Glomerular endothelial cell (primary cell): ENCODE results near the gene CAMTA2. TPM values are rescaled to one million over a fixed set of nuclear protein-coding genes. Genes with fewer than 3 reads are reported as not detected.

ENCODE experiments used
- DNase-seq: peaks from one replicate; pipeline ENCODE4 v3.0.0-alpha.2; 2011; ENCODE audit warnings: low read depth, low spot score; ENCODE audit errors: extremely low read depth
- total RNA-seq: library from RNA; depleted of rRNA; stranded (reverse); fragments of >200 nt; gene quantifications from 2 replicates; pipeline ENCODE4 v1.2.3, GENCODE V29; 2015

The CAMTA2 gene
- total RNA-seq, 1 donor from 2014 or later: 35.1 TPM

DNA sequence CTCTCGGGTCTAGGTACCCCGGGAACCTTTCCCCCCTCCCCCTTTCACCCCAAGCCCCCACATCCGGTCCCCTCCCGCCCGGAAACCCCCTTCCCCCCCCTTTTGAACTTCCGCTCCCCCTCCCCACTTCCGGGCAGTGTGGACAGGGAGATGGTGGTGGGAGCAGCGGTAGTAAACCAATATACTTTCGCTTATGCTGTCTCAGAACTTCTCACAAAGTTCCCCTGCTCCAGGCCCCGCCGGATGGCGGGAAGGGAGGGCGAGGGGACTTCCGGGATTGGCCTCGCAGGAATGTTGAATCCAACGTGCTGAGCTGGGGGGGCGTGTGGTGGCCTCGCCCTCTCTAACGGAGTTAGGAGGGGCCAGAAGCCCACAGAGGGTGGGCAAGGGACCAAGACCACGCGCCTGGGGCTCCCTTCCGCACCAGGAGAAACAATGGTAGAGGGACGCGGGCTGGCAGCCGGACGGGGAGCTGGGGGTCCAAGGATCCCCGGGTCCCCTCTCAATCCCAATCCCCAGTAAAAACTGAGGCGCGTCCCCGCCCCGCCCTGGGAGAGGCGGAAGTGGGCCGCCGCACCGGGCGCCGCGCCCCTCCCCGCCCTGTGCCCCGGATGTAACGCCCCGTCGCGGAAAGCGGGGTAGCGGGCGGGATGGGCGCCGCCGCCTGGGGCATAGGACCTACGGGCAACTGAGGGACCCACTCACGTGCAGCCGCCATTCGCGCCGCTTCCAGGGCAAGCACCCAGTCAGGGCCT, 39.9 kb downstream of the CAMTA2 start:
- DNase-seq: no peak

- no peak for DNase-seq
Measured at GRCh38 chr17:4947010-4947410, 40.5 kb downstream of the CAMTA2 start.

DNA sequence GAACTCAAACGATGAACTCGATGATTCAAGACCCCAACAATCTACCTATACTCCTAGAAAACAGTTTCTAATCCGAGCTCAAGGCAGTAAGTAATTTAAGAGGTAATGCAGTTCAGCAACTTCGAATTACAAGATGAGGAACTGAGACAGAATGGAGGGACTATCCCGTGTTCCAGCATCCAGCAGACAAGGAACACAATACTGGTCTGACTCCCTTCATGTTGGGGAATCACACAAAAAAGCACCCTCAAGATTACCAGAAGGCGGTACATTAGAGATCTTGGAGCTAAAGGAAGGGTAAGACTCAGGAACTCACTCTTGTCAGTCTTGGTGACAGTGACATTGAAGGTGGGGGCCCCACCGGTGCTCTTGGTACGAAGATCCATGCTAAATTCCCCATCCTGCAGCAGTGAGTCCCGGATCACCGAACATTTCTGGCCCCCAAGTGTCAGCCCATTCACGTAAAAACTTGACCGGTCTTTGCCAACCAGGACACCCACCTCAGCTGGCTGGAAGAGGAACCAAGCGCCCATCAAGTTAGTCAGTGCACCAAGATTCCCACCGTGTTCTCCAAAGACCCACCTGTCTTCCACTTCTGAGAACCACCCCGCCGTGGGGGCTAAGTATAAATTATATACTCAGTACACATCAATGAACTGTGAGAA, 41.0 kb downstream of the CAMTA2 start:
- no peak for DNase-seq

- DNase-seq: no peak
Measured at GRCh38 chr17:4945944-4946280, 41.6 kb downstream of the CAMTA2 start.

DNA sequence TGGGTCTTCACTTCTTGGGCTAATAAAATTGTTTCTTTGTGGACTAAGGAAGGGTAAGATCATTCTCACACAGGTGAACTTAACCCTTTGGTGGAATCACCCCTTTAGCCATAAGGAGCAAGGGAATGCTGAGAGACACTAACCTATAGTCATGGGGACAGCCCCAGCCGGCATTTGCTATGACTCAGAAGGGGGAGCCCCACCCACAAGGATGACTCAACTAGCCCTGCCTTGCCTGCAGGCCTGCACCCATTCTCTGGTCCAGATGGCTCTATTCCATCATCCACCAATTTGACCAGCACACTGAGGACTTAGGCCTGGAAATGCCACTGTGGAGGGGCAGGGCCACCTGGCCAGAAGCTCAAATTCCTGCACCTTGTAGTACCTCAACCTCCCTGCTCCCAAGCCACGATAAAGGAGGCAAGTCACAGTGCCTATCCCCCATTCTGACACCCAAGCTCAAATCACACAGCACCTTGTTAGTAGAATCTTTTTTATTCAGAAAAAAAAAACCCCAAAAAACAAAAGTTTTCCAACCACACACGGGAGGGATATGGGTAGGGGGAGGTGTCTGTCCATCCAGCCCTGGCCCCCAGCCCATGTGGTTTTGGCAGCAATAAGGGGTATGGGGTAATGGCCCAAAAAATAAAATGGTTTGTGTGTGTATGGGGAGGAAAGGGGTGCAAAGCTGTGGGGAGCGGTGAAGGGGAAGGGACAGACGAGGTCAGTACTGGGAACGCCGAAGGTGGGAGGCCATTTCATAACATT, 42.1 kb downstream of the CAMTA2 start:
- no peak for DNase-seq

DNA sequence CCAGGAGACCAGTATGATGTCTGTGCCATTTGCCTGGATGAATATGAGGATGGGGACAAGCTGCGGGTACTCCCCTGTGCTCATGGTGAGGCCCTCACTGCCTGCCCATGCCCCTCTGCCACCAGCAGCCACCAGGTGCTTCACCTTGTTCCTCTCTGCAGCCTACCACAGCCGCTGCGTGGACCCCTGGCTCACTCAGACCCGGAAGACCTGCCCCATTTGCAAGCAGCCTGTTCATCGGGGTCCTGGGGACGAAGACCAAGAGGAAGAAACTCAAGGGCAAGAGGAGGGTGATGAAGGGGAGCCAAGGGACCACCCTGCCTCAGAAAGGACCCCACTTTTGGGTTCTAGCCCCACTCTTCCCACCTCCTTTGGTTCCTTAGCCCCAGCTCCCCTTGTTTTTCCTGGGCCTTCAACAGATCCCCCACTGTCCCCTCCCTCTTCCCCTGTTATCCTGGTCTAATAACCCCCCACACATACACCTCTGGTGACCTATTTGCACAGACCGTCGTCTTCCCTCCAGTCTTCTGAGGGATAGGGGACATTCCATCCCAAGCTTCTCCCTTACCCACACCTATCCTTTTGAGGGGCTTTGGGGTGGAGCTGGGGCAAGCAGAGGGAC, 42.8 kb downstream of the CAMTA2 start:
- DNase-seq: no peak

DNA sequence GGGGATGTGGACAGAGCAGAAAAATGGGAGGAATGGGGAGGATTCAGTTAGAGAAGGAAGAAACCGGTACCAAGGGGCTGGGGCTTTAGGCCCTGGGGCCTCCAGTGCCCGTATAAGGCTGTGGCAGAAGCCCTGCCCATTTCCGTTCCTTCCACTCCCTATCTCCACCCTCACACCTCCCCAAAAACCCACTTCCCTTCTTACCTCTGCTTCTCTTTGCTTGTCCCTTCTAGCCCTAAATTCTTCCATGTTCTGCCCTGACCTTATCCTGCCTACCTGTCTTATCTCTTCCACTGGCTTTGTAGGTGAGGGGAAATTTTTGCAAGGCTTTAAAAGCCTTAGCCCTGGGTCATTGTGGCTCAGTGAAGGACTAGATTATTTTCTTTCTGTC, 43.3 kb downstream of the CAMTA2 start:
- no peak for DNase-seq

DNA sequence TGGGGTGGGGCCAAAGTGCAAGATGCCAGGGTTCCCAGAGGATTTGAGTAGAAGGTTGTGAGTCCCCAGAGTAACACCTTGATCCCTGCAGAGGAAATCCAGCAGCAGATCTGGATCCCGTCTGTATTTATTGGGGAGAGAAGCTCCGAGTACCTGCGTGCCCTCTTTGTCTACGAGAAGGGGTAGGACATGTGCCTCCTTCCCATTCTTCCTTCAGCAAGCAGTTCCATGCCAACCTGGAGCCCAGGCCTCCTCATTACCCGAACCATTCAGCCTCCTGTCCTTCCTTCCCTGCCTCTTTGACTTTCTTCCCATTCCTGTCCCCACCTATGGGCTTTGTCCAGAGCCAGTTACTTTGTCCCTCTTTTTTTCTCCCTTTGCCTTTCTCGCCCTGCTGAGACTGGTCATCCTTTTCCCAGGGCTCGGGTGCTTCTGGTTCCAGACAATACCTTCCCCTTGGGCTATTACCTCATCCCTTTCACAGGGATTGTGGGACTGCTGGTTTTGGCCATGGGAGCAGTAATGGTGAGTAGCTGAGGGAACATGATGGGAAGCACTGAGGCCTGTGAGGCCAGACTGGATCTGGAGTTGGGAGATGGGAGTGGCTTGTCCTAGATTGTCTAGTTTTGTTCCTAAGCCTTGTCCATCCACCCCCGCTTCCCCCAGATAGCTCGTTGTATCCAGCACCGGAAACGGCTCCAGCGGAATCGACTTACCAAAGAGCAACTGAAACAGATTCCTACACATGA, 44.5 kb downstream of the CAMTA2 start:
- DNase-seq: no peak

DNA sequence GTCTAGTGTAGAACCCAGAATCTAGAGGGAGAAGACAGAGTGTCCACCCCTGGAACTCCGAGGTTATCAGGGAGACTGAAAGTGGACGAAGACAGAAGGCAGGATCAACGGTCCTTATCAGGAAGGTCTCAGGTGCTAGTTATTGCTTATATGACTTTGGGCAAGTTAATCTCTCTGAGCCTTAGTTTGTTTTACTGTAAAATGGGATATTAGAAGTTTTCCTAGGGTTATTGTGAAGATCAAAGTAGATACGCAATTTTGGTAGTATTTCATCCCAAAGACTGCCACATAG, 46.2 kb downstream of the CAMTA2 start:
- no peak for DNase-seq

GRCh38 chr17:4940555-4941318, 46.7 kb downstream of the CAMTA2 start:
- DNase-seq: no peak

DNA sequence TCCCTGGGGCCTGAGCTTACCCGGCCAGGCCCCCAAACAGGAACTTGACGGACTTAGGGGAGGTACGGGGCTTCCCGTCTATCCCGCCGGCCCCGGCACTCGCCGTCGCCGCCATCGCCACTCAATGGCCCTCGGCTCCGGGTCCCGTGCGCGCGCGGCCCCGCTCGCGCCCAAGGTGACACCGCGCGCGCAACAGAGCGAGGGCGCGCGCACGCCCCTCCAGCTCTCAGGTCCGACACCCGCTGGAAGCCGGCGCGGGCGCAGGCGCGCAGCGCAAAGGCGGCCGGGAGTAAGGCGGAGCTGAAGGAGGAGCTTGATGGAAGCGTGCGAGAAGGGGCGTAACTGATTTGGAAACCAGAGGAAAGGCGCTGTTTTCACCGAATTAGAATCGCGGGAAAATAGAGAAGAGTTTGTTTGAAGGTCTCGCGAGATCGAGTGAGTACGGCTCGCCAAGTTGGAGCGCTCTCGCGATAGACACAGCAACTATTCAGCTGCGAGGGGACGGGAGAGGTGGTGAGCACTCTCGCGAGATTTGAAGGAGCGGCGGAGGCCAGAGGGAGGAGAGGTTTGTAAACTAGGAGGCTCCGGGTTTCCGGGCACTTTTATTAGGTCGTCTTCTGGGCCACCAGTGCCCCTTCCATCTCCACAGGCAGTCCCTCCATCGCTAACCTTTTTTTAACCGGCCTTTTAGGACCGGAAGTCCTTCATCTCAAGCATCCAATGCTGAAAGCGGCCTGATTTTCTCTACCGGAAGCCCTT, 47.5 kb downstream of the CAMTA2 start, which contains the start of the genes RNF167 and SLC25A11:
RNF167 (plus strand) TSS at position 473 of the 759 bp plus-strand sequence. CDS start 642 bp downstream, outside the sequence.
SLC25A11 (minus strand) TSS at position 251 of the 759 bp plus-strand sequence; CDS start at position 115, 136 bp downstream.
- peak; percentile 100 for DNase-seq

DNA sequence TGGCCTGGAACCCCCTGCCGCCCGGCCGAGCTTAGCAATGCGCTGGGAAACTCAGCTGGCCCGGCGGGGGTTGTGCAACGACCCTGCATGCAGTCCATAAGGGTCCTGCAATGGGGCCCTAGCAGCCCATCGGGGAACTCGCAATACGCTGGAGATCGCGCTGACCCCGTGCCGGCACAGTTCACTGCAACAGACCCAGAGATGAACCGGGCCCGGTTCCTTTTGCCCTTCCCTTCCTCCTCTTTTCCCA, 48.0 kb downstream of the CAMTA2 start:
- DNase-seq: no peak

GRCh38 chr17:4938688-4939545, 48.6 kb downstream of the CAMTA2 start:
- no peak for DNase-seq

GRCh38 chr17:4938069-4938491, 49.4 kb downstream of the CAMTA2 start:
- no peak for DNase-seq

- DNase-seq: no peak
Measured at GRCh38 chr17:4937553-4937952, 49.9 kb downstream of the CAMTA2 start.

- no peak for DNase-seq
Measured at GRCh38 chr17:4936436-4936835, 51.0 kb downstream of the CAMTA2 start.

GRCh38 chr17:4935650-4936049, 51.8 kb downstream of the CAMTA2 start:
- DNase-seq: no peak

GRCh38 chr17:4934173-4934979, 53.1 kb downstream of the CAMTA2 start:
- no peak for DNase-seq
